Activated naive CD8-positive, alpha-beta T cell (primary cell): ENCODE measurements around the gene NSD1.

ENCODE experiments used
- H3K27ac Mint-ChIP-seq: one replicate; pipeline ENCODE4 v1.8.0; 2021; ENCODE audit warnings: mixed read lengths
- H3K27me3 Mint-ChIP-seq: one replicate; pipeline ENCODE4 v1.8.0; 2021; ENCODE audit warnings: mixed read lengths
- H3K36me3 Mint-ChIP-seq: one replicate; pipeline ENCODE4 v1.8.0; 2021; ENCODE audit warnings: mixed read lengths
- H3K4me1 Mint-ChIP-seq: one replicate; pipeline ENCODE4 v1.8.0; 2021; ENCODE audit warnings: low read depth, mixed read lengths
- H3K4me3 Mint-ChIP-seq: one replicate; pipeline ENCODE4 v1.8.0; 2021; ENCODE audit warnings: mild to moderate bottlenecking, mixed read lengths
- H3K9me3 Mint-ChIP-seq: one replicate; pipeline ENCODE4 v1.8.0; 2021; ENCODE audit warnings: low read depth, mixed read lengths

The NSD1 gene, protein sequence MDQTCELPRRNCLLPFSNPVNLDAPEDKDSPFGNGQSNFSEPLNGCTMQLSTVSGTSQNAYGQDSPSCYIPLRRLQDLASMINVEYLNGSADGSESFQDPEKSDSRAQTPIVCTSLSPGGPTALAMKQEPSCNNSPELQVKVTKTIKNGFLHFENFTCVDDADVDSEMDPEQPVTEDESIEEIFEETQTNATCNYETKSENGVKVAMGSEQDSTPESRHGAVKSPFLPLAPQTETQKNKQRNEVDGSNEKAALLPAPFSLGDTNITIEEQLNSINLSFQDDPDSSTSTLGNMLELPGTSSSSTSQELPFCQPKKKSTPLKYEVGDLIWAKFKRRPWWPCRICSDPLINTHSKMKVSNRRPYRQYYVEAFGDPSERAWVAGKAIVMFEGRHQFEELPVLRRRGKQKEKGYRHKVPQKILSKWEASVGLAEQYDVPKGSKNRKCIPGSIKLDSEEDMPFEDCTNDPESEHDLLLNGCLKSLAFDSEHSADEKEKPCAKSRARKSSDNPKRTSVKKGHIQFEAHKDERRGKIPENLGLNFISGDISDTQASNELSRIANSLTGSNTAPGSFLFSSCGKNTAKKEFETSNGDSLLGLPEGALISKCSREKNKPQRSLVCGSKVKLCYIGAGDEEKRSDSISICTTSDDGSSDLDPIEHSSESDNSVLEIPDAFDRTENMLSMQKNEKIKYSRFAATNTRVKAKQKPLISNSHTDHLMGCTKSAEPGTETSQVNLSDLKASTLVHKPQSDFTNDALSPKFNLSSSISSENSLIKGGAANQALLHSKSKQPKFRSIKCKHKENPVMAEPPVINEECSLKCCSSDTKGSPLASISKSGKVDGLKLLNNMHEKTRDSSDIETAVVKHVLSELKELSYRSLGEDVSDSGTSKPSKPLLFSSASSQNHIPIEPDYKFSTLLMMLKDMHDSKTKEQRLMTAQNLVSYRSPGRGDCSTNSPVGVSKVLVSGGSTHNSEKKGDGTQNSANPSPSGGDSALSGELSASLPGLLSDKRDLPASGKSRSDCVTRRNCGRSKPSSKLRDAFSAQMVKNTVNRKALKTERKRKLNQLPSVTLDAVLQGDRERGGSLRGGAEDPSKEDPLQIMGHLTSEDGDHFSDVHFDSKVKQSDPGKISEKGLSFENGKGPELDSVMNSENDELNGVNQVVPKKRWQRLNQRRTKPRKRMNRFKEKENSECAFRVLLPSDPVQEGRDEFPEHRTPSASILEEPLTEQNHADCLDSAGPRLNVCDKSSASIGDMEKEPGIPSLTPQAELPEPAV (N-terminal part only)

DNA sequence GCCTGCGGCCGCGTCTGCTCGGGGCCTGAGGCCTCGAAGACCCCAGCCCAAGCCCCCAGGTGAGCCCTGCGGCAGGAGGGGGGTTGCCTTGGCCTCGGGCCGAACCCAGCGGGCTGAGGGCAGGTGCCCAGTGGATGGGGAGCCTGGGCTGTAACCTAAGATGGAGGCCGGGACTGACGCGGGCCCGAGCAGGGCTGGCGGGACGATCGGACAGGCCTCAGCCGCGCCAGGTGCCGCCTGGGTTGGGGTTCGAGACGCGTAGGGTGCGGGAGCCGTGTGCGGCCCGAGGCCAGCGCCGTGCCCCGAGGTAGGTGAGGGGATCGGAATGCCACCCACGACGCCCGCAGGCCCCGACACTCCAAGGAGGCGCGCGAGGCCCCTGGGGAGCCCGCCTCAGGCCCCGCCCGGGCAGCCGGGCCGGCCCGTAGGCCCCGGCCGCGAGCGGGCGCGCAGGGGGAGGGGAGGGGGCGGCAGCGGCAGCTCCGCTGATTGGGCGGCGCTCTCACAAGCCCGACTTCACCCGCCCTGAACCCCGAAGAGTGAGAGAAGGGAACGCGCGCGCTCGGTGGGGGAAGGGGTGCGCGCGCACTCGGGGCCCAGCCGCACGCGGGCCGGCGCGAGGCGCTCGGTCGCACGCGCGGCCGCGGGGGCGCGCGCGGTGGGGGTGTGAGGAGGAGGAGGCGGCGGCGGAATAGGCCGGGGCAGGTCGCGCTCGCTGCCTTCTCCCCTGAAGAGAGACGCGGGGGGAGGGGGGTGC lies at the start of gene NSD1:
TSS of gene NSD1 (plus strand) at position 678 of the 757 bp plus-strand sequence. CDS start 1,331 bp downstream, outside the sequence.
- peaks cover 10% of the 10 kb centered on the region for H3K36me3 Mint-ChIP-seq
- no peaks in the 10 kb centered on the region for H3K9me3 Mint-ChIP-seq
- H3K27me3 Mint-ChIP-seq: no peaks in the 10 kb centered on the region
- peak within 1 kb of the TSS; percentile 88 for H3K4me3 Mint-ChIP-seq
- H3K4me1 Mint-ChIP-seq: peaks cover 57% of the 10 kb centered on the region
- peak within 1 kb of the TSS; percentile 89 for H3K27ac Mint-ChIP-seq

DNA sequence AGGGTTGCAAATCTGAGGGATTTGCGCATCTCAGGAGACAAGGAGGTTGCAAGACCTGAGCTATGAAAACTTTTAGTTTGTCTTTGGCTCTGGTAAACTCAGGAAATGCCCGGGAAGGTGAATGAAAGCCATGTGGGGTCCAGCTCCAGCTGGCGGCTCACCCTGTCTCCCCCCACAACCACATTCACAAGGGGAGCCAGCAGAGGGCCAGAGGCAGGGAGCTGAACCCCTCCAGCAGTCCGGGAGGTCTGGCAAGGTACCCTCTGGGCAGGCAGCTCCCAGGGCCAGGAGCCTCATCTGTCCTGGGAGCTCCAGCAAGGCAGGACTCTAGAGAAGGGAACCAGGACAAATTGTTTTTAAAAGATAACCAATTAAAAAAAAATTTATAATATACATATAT lies 49.4 kb upstream of the NSD1 start:
- Mint-ChIP-seq H3K4me1 (peaks cover 10% of the 10 kb centered on the region), H3K27ac (no peak overlapping the region), H3K27me3 (peaks cover 5% of the 10 kb centered on the region), H3K9me3 (no peaks in the 10 kb centered on the region), H3K4me3 (no peak overlapping the region), H3K36me3 (no peaks in the 10 kb centered on the region)

DNA sequence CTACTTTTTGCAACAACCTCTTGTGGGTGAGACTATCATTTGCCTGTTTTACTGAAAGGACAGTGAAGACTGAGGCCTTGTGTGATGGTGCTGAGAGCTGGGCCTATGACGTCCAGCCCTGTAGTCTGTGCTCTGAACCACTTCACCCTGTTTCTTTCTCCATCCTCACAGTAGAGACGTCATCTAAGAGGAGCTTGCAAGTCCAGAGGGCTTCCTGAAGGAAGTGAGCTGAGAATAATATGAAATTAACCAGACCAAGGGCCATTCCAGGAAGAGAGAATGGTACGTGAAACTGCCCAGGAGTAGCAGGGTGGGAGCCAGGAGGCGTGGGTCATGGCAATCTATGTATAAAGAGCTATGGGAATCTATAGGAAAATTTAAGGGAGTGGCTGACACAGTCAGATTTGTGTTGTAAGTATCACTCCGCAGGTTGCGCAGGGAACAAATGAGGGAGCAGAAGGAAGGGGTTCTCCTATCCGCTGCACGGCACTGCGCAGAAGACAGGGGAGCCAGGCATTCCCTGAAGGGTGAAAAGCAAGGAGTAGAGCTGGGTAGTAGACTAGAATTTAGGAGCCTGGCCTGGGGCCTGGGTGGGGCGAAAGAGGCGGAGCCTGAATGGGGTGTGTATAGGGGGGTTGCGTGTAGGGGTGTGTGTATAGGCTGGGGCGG lies 47.5 kb upstream of the NSD1 start:
- H3K4me1 Mint-ChIP-seq: peaks cover 10% of the 10 kb centered on the region
- H3K4me3 Mint-ChIP-seq: peak overlapping the region; percentile 77
- peak overlapping the region; percentile 37 for H3K27ac Mint-ChIP-seq
- peaks cover 5% of the 10 kb centered on the region for H3K27me3 Mint-ChIP-seq
- no peaks in the 10 kb centered on the region for H3K9me3 Mint-ChIP-seq
- no peaks in the 10 kb centered on the region for H3K36me3 Mint-ChIP-seq

DNA sequence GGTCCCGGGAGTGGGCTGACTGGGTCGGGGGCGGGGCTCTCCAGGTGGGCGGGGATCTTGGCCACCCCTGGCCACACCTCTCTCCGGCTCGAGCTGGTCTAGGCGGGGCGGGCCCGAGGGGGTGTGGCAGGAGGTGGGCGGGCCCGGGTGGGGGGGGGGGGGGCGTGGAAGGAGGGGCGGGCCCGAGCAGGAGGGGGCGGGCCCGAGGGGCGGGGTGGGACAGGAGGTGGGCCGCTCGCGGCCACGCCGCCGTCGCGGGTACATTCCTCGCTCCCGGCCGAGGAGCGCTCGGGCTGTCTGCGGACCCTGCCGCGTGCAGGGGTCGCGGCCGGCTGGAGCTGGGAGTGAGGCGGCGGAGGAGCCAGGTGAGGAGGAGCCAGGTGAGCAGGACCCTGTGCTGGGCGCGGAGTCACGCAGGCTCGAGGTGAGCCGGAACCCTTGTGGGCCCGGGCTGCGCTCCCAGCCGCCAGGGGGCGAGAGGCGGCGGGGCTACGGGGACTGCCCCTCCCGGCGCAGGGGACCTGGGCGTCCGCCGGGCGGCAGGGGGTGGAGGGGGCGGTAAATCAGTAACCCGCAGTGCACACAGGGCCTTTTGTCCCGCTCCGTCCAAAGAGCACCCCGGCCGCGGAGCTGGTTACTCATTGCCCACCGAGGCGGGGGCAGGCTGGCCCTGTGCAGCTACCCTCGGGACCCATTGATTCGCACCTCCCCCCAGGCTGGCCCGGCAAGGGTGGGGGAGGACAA lies 46.7 kb upstream of the NSD1 start, which contains the start of gene FGFR4:
TSS of gene FGFR4 (plus strand) at position 262 of the 744 bp plus-strand sequence. CDS start 2,688 bp downstream, outside the sequence.
- Mint-ChIP-seq H3K4me1 (peaks cover 10% of the 10 kb centered on the region), H3K4me3 (peak within 1 kb of the TSS; percentile 77), H3K27ac (peak within 1 kb of the TSS; percentile 37), H3K36me3 (no peaks in the 10 kb centered on the region), H3K27me3 (peaks cover 5% of the 10 kb centered on the region), H3K9me3 (no peaks in the 10 kb centered on the region)

DNA sequence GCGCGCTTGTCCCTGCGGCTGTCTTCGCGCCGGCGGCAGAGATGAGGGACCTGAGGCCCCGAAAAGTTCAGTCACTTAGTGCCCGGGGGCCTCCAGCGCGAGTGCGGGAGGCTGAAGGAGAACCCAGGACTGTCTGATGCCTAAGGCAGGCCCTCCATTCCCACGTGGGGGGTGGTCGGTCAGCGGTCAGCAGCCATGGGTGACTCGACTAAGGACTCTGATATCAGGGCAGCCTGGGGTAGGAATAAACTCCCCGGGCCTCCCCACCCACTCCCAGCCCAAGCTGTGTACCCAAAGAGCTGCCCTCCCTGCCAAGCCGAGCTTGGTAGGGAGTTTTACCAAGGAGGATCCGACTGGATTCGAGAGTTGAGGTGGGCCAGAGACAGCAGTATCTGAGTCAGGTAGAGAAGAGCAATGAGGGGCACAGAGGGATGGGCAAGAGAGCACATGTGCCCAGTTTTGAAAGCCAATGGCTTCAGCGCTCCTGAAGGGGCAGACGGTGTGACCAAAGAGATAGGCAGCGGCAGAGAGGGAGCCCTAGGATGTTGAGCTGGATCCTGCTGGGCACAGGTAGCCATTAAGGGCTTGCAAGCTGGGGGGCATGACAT lies 46.1 kb upstream of the NSD1 start:
- H3K9me3 Mint-ChIP-seq: no peaks in the 10 kb centered on the region
- no peak overlapping the region for H3K27ac Mint-ChIP-seq
- H3K4me1 Mint-ChIP-seq: peaks cover 10% of the 10 kb centered on the region
- H3K27me3 Mint-ChIP-seq: peaks cover 5% of the 10 kb centered on the region
- H3K36me3 Mint-ChIP-seq: no peaks in the 10 kb centered on the region
- H3K4me3 Mint-ChIP-seq: peak overlapping the region; percentile 20

DNA sequence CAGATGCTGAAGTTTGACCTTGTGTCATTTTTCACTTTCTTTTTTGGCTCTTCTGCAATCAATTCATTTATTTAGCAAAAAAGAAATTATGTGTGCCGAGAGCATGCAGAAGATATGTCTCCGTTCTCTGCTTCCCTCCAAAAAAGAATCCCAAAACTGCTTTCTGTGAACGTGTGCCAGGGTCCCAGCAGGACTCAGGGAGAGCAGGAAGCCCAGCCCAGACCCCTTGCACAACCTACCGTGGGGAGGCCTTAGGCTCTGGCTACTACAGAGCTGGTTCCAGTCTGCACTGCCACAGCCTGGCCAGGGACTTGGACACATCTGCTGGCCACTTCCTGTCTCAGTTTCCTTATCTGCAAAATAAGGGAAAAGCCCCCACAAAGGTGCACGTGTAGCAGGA lies 44.4 kb upstream of the NSD1 start:
- H3K4me3 Mint-ChIP-seq: no peak overlapping the region
- H3K36me3 Mint-ChIP-seq: no peaks in the 10 kb centered on the region
- peaks cover 10% of the 10 kb centered on the region for H3K4me1 Mint-ChIP-seq
- H3K9me3 Mint-ChIP-seq: no peaks in the 10 kb centered on the region
- H3K27me3 Mint-ChIP-seq: peaks cover 5% of the 10 kb centered on the region
- no peak overlapping the region for H3K27ac Mint-ChIP-seq

DNA sequence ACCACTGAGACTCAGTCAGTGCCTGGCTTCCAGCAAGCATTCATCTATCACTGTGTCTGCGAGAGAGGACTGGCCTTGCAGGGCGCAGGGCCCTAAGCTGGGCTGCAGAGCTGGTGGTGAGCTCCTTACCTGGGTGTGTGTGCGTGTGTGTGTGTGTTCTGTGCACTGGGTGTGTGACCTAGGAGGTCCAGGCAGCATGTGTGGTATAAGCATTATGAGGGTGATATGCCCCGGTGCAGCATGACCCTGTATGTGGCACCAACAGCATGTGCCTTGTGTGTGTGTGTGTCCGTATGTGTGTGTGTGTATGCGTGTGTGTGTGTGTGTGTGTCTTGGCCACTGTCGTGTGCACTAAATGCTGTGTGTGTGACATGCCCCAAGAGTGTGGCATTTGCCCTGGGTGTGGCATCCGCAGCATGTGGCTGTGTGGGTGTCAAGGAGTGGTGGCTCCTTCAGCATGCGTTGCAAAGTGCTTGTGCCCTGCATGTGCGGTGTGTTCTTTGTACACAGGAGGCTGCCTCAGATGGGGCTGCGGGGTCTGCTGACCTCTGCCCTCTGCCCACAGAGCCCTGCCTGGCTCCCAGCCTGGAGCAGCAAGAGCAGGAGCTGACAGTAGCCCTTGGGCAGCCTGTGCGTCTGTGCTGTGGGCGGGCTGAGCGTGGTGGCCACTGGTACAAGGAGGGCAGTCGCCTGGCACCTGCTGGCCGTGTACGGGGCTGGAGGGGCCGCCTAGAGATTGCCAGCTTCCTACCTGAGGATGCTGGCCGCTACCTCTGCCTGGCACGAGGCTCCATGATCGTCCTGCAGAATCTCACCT lies 43.5 kb upstream of the NSD1 start:
- Mint-ChIP-seq H3K4me3 (no peak overlapping the region), H3K27ac (no peak overlapping the region), H3K36me3 (no peaks in the 10 kb centered on the region), H3K27me3 (peaks cover 5% of the 10 kb centered on the region), H3K9me3 (no peaks in the 10 kb centered on the region), H3K4me1 (peaks cover 10% of the 10 kb centered on the region)

DNA sequence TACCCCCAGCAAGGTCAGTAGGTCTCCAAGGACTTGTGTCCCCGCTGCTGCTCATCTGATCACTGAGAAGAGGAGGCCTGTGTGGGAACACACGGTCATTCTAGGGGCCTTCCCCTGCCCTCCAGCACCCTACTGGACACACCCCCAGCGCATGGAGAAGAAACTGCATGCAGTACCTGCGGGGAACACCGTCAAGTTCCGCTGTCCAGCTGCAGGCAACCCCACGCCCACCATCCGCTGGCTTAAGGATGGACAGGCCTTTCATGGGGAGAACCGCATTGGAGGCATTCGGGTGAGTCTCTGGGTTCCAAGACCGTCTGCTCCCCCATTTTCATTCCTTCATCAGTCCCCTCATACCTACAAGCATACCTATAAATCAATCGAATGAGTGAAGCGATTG lies 42.8 kb upstream of the NSD1 start:
- peaks cover 5% of the 10 kb centered on the region for H3K27me3 Mint-ChIP-seq
- H3K9me3 Mint-ChIP-seq: no peaks in the 10 kb centered on the region
- H3K27ac Mint-ChIP-seq: no peak overlapping the region
- no peak overlapping the region for H3K4me3 Mint-ChIP-seq
- H3K36me3 Mint-ChIP-seq: no peaks in the 10 kb centered on the region
- peaks cover 10% of the 10 kb centered on the region for H3K4me1 Mint-ChIP-seq

DNA sequence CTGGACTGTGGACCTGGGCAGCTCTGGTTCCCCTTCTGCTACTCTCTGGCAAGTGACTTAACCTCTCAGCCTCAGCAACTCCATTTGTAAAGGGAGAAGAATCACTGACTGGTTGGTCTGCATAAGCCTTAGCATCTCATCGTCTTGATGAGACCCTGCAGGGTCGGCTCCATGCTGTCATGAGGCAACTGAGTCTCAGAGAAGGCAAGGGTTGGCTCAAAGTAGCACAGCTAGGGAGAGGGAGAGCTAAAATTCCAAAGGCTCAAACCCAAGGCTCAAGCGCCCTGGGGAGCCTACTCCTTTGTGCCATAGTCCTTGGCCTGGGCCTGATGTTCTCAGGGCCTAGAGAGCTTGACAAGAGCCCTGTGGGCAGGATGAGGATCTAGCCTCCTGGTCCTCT lies 42.3 kb upstream of the NSD1 start:
- no peak overlapping the region for H3K4me3 Mint-ChIP-seq
- H3K4me1 Mint-ChIP-seq: peaks cover 6% of the 10 kb centered on the region
- peaks cover 5% of the 10 kb centered on the region for H3K27me3 Mint-ChIP-seq
- H3K27ac Mint-ChIP-seq: no peak overlapping the region
- H3K36me3 Mint-ChIP-seq: no peaks in the 10 kb centered on the region
- H3K9me3 Mint-ChIP-seq: no peaks in the 10 kb centered on the region

DNA sequence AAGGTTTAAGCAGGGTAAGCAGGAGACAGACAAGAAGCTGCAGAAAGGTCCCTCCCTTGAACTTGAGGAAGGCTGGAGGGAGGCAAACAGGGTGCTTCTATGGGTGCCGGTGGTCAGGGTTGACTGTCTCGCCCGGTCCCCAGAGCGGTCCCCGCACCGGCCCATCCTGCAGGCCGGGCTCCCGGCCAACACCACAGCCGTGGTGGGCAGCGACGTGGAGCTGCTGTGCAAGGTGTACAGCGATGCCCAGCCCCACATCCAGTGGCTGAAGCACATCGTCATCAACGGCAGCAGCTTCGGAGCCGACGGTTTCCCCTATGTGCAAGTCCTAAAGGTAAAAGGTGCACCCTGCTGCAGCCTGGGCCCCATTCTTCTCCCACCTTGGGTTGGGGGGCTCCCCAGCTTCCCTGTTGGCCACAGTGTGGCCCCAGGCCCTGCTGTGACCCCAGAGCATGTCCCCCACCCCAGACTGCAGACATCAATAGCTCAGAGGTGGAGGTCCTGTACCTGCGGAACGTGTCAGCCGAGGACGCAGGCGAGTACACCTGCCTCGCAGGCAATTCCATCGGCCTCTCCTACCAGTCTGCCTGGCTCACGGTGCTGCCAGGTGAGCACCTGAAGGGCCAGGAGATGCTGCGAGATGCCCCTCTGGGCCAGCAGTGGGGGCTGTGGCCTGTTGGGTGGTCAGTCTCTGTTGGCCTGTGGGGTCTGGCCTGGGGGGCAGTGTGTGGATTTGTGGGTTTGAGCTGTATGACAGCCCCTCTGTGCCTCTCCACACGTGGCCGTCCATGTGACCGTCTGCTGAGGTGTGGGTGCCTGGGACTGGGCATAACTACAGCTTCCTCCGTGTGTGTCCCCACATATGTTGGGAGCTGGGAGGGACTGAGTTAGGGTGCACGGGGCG lies 41.1 kb upstream of the NSD1 start:
- Mint-ChIP-seq H3K9me3 (no peaks in the 10 kb centered on the region), H3K27ac (no peak overlapping the region), H3K27me3 (peaks cover 5% of the 10 kb centered on the region), H3K4me3 (no peak overlapping the region), H3K4me1 (peaks cover 4% of the 10 kb centered on the region), H3K36me3 (no peaks in the 10 kb centered on the region)

DNA sequence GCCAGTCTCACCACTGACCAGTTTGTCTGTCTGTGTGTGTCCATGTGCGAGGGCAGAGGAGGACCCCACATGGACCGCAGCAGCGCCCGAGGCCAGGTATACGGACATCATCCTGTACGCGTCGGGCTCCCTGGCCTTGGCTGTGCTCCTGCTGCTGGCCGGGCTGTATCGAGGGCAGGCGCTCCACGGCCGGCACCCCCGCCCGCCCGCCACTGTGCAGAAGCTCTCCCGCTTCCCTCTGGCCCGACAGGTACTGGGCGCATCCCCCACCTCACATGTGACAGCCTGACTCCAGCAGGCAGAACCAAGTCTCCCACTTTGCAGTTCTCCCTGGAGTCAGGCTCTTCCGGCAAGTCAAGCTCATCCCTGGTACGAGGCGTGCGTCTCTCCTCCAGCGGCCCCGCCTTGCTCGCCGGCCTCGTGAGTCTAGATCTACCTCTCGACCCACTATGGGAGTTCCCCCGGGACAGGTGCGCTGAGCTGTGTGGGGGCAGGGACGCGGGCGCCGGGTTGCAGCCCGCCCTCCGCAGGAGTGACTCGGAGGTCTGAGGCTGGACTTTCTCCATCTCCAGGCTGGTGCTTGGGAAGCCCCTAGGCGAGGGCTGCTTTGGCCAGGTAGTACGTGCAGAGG lies 40.4 kb upstream of the NSD1 start:
- H3K36me3 Mint-ChIP-seq: no peaks in the 10 kb centered on the region
- no peaks in the 10 kb centered on the region for H3K4me1 Mint-ChIP-seq
- H3K27me3 Mint-ChIP-seq: peaks cover 3% of the 10 kb centered on the region
- no peaks in the 10 kb centered on the region for H3K9me3 Mint-ChIP-seq
- H3K27ac Mint-ChIP-seq: no peak overlapping the region
- no peak overlapping the region for H3K4me3 Mint-ChIP-seq
